GM10248 (cell line): ENCODE data around the gene LAMA4.

ENCODE experiments used
- CTCF ChIA-PET: fragments of 300-600 bp; sonication (Branson Sonifier 250); formaldehyde crosslinking; extraction: SDS; loops from one replicate; lab custom pipeline; 2021; ENCODE audit warnings: antibody characterized with exemption; lab: Yijun Ruan, JAX
- POLR2A ChIA-PET: fragments of 350-650 bp; sonication (Branson Sonifier 250); formaldehyde crosslinking; extraction: SDS; loops from one replicate; lab custom pipeline; 2020; ENCODE audit warnings: antibody characterized with exemption; lab: Yijun Ruan, JAX
- DNase-seq: peaks from one replicate; pipeline ENCODE4 v3.0.0; 2012; ENCODE audit errors: extremely low spot score
- TF ChIP-seq, protein P1 (sequence below): IDR thresholded peaks from 2 replicates; pipeline ENCODE4 v1.5.1; 2012; ENCODE audit warnings: mild to moderate bottlenecking, low read depth; ENCODE audit errors: extremely low read depth, missing control alignments, control extremely low read depth

Gene LAMA4

GRCh38 chr6:112123982-112124381 lies 130.4 kb downstream of the LAMA4 start:
- CTCF ChIA-PET, result interaction anchor here (0.8 to 1.9 kb wide), 2 partner anchors 17 to 40 kb away, joined by 3 to 4 read pairs; no protein-coding TSS in a partner anchor
- POLR2A ChIA-PET, result interaction anchor here (0.6 kb wide), 1 partner anchor 39 kb away, joined by 5 read pairs; no protein-coding TSS in a partner anchor

DNA sequence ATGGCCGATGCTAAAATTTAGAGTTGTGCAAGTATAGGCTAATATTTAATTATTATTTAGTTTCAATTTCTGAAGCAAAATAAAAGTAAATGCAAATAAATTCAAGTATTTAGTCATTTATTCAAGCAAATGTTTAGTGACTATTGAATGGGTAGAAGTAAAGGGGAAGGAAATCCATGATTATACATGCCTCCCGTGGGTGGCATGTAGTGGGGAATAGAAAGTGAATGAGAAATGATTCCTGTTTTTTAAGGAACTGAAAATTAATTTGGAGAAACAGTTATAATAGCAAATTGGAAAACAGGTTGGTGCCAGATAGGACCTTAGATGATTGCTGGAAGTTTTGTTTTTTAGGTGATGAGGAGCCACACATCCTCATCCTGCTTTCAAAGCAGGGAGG lies 131.6 kb downstream of the LAMA4 start:
- POLR2A ChIA-PET, result no interaction called here
- TF ChIP-seq, protein P1, sequence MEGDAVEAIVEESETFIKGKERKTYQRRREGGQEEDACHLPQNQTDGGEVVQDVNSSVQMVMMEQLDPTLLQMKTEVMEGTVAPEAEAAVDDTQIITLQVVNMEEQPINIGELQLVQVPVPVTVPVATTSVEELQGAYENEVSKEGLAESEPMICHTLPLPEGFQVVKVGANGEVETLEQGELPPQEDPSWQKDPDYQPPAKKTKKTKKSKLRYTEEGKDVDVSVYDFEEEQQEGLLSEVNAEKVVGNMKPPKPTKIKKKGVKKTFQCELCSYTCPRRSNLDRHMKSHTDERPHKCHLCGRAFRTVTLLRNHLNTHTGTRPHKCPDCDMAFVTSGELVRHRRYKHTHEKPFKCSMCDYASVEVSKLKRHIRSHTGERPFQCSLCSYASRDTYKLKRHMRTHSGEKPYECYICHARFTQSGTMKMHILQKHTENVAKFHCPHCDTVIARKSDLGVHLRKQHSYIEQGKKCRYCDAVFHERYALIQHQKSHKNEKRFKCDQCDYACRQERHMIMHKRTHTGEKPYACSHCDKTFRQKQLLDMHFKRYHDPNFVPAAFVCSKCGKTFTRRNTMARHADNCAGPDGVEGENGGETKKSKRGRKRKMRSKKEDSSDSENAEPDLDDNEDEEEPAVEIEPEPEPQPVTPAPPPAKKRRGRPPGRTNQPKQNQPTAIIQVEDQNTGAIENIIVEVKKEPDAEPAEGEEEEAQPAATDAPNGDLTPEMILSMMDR, result no peak
- no peak for DNase-seq
- CTCF ChIA-PET, result no interaction called here

More at GRCh38 chr6:112123982-112124381, 130.4 kb downstream of the LAMA4 start:
- DNase-seq, result no peak
- TF ChIP-seq, protein P1, result no peak

DNA sequence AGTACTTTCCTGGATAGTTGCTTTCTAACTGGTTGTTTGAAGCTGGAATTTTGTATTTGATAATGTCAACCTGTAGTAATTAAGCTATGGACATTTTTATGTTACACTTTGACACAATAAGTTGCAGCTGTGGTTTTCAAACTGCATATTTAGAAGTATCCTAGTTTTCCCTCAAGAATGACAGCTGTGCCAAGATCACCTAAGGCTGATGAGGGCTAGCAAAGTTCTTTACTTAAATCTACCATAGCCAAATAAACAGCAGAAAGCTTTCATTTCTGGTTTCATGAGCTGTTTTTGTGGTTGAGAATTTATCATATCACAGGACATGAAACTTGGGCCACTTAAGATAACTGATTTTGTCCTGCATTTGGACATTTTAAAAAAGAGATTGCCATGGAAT lies 136.3 kb downstream of the LAMA4 start:
- TF ChIP-seq, protein P1, result no peak
- CTCF ChIA-PET, result interaction anchor here (1.3 kb wide), 1 partner anchor 17 kb away, joined by 6 read pairs; no protein-coding TSS in a partner anchor
- POLR2A ChIA-PET, result no interaction called here
- no peak for DNase-seq

- ChIA-PET CTCF (interaction anchor here (1.2 to 1.3 kb wide), 2 partner anchors 16 to 18 kb away, joined by 3 to 6 read pairs; no protein-coding TSS in a partner anchor), POLR2A (no interaction called here)
- TF ChIP-seq, protein P1, result no peak
- no peak for DNase-seq
These were observed 136.8 kb downstream of the LAMA4 start for GRCh38 chr6:112117554-112117953.

- TF ChIP-seq, protein P1, result no peak
- ChIA-PET POLR2A (no interaction called here), CTCF (interaction anchor here (1.0 kb wide), 1 partner anchor 8 kb away, joined by 5 read pairs; no protein-coding TSS in a partner anchor)
- no peak for DNase-seq
These were observed 138.1 kb downstream of the LAMA4 start for GRCh38 chr6:112116221-112116620.

DNA sequence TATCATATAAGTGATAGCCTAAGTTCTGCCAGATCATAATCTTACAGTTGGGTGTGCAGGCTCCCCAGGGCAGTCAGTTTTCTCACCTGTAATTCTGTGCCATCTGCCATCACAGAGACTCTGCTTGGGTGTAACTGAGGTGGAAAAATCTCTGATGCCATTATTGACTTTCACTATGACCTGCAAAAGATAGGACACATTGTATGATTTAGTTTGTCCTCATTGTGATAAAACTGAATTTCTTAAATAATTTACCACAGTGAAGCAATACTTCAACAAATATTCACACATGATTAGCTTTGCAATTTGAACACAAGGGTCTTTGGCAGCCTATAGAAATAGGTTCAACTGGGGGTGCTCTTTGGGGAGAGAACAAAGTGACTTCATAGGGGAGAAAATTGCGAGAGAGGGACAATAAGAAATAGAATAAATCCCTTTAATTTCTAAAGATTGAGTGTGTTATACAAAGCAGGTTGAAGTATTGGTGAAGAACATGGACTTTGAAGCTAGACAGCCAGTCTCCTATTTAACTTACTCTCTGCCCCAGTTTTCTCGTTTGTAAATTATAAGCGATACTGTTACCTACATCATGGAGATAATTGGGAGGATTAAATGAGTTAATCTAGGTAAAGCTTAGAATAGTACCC lies 139.7 kb downstream of the LAMA4 start:
- POLR2A ChIA-PET, result no interaction called here
- CTCF ChIA-PET, result no interaction called here

More for the DNA sequence above, 139.7 kb downstream of the LAMA4 start:
- DNase-seq, result no peak
- TF ChIP-seq, protein P1, result no peak
